Lower lobe of right lung (tissue), 2 donors: Measurements from ENCODE around the gene GRB10. TPM values are rescaled to one million over a fixed set of nuclear protein-coding genes. Genes with fewer than 3 reads are reported as not detected.

Source experiments
- ATAC-seq, 2 donors: fragments of 200-7000 bp; cut with Tn5 transposase; one replicate each; pipeline ENCODE4 v1.9.1; 2020 to 2022; ENCODE audit warnings: mild to moderate bottlenecking in 2 of 2, moderate library complexity in 2 of 2
- DNase-seq: peaks from one replicate; pipeline ENCODE4 v3.0.0-alpha.2; 2020
- H3K27ac ChIP-seq: fragments of 200-600 bp; one replicate; pipeline ENCODE4 v1.8.0; 2022
- H3K27me3 ChIP-seq: fragments of 200-600 bp; one replicate; pipeline ENCODE4 v1.8.0; 2022; ENCODE audit warnings: low read depth
- H3K36me3 ChIP-seq: fragments of 200-600 bp; one replicate; pipeline ENCODE4 v1.8.0; 2022; ENCODE audit warnings: mild to moderate bottlenecking
- H3K4me1 ChIP-seq: fragments of 200-600 bp; one replicate; pipeline ENCODE4 v1.8.0; 2022
- H3K4me3 ChIP-seq: fragments of 200-600 bp; one replicate; pipeline ENCODE4 v1.8.0; 2022; ENCODE audit warnings: mild to moderate bottlenecking
- H3K9me3 ChIP-seq: fragments of 200-600 bp; one replicate; pipeline ENCODE4 v1.8.0; 2022
- intact Hi-C: fragments of 100-400 bp; cut with DNase I; formaldehyde crosslinking; loops from one replicate; pipeline ENCODE4 v1.11.0; 2022
- total RNA-seq: library from RNA; stranded (reverse); fragmentation: NEBNext Ultra II Directional; extraction: Animal tissue kit (Norgen Biotek cat#: 25700); gene quantifications from one replicate; pipeline ENCODE4 v1.2.1, GENCODE V29; 2021
- TF ChIP-seq, protein P1 (sequence below): fragments of 200-600 bp; IDR thresholded peaks from one replicate; pipeline ENCODE4 v1.8.0; 2022; ENCODE audit warnings: antibody characterized with exemption, mild to moderate bottlenecking
- donor health status: DM: no; HTN: yes; CAD: no; lungs with severe emphysema.

The GRB10 gene
- total RNA-seq, 1 donor from 2014 or later = 36.5 TPM

DNA sequence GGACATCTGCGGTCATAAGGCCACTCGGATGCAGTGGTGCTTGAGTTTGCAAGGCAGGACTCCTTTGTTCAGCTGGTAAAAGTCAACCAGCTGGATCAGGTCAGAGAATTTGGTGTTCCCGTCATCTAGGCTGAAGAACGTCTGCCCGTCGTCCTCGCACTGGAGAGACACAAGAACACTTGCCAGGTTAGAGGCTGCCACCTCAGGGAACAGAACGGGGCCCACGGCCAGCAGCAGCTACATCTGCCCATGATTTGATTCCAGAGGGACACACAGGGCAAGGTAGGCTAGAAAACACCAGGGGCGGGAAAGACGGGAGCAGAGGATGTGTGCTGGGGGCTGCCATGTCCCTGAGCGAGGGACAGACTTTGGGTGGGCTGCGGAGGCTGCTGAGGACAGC, 189.8 kb downstream of the GRB10 start:
- no peak overlapping the region for H3K4me3 ChIP-seq
- no peak for DNase-seq
- H3K36me3 ChIP-seq = peaks cover 45% of the 10 kb centered on the region
- H3K27ac ChIP-seq = no peak overlapping the region
- ATAC-seq = no peak
- TF ChIP-seq, protein P1, sequence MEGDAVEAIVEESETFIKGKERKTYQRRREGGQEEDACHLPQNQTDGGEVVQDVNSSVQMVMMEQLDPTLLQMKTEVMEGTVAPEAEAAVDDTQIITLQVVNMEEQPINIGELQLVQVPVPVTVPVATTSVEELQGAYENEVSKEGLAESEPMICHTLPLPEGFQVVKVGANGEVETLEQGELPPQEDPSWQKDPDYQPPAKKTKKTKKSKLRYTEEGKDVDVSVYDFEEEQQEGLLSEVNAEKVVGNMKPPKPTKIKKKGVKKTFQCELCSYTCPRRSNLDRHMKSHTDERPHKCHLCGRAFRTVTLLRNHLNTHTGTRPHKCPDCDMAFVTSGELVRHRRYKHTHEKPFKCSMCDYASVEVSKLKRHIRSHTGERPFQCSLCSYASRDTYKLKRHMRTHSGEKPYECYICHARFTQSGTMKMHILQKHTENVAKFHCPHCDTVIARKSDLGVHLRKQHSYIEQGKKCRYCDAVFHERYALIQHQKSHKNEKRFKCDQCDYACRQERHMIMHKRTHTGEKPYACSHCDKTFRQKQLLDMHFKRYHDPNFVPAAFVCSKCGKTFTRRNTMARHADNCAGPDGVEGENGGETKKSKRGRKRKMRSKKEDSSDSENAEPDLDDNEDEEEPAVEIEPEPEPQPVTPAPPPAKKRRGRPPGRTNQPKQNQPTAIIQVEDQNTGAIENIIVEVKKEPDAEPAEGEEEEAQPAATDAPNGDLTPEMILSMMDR = no peak
- H3K4me1 ChIP-seq = no peaks in the 10 kb centered on the region
- intact Hi-C loops = no loop called here
- H3K27me3 ChIP-seq = no peaks in the 10 kb centered on the region
- no peaks in the 10 kb centered on the region for H3K9me3 ChIP-seq

DNA sequence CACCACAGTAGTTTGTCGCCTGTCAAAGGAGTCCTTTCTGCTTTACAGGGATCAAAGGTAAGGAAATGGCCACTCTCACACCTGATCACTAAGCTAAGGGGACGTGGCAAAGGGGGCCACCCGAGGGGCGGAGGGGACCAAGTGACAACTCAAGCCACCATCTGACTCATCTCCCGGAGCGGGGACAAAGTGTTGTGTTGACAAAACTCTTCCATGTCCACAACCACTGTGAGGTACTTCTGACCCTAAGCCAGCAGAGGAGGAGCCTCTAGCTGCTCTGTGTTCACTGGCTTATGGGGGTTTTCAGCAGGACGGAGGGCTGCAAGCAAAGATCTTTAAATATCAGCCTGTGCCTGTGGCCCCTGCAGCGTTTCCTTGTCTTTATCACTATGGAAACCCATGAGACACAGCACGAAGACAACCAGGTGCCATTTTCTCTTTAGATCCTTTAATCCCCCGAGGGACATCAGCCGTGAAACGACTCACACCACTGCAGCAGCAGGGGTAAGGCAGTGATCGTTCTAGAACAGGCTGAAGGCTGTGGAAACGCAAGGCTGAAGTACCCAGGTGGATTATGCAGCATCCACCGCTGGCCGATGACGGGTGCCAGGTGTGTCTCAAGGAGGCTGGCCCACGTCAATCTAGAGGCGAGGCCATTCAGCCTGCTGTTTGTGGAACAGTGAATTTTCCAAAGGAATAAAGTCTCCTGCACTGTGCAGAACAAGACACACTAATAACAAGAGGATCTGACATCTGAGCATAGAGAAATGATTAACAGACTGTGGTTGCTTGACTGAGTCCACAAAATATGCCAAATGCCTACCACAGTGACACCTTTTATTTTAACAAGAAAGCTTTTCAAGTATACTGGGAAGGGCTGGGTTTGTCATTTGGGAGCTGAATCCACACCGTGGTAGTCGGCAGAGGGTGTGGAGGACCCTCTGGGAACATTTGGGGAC, 190.9 kb downstream of the GRB10 start:
- DNase-seq (no peak), ATAC-seq (no peak)
- Histone ChIP-seq H3K4me3 (no peak overlapping the region), H3K36me3 (peaks cover 37% of the 10 kb centered on the region), H3K9me3 (no peaks in the 10 kb centered on the region), H3K4me1 (no peaks in the 10 kb centered on the region), H3K27ac (no peak overlapping the region), H3K27me3 (no peaks in the 10 kb centered on the region)
- TF ChIP-seq, protein P1 = no peak
- intact Hi-C loops = no loop called here

DNA sequence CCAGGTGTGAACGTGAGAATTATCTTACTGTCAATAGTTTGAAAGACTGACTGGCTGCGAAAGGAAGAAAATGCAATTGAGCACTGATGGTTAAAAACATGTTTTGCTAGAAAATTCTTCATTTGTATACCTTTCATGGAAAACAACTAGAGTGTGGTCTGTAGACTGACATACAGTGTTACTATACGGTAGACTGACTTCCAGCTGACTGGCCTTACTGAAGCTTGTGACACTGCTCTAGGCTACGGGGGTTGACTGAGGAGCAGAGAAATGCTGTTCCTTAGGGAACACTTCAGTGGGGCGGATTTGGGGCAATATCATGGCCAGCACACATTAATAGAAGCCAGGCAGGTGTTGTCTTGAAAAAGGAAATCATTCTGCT, 191.6 kb downstream of the GRB10 start:
- ATAC-seq = no peak
- Histone ChIP-seq H3K4me1 (no peaks in the 10 kb centered on the region), H3K27ac (no peak overlapping the region), H3K36me3 (peaks cover 34% of the 10 kb centered on the region), H3K27me3 (no peaks in the 10 kb centered on the region), H3K9me3 (no peaks in the 10 kb centered on the region), H3K4me3 (no peak overlapping the region)
- intact Hi-C loops = no loop called here
- DNase-seq = no peak
- TF ChIP-seq, protein P1 = no peak

DNA sequence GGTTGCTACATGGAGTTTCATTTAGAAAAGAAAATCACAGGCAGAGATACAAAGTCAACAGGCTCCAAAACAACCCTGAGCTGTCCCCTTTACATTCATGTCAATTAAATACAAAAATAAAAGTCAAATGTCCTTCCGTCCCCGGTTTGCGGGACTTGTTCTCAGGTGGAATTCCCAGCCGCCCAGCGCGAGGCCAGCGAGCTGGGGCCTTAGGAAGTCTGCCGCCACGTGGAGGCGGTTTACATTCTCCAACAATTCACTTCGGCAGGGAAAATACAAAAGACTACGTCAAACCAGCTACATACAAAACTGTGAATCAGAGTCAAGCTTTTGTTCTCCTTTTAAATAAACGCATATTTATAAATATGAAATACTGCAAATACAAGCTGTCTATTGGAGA, 192.2 kb downstream of the GRB10 start:
- no peak for ATAC-seq
- TF ChIP-seq, protein P1 = no peak
- H3K27me3 ChIP-seq = no peaks in the 10 kb centered on the region
- H3K9me3 ChIP-seq = no peaks in the 10 kb centered on the region
- H3K36me3 ChIP-seq = peaks cover 34% of the 10 kb centered on the region
- intact Hi-C loops = no loop called here
- no peak overlapping the region for H3K4me3 ChIP-seq
- DNase-seq = no peak
- no peaks in the 10 kb centered on the region for H3K4me1 ChIP-seq
- no peak overlapping the region for H3K27ac ChIP-seq

DNA sequence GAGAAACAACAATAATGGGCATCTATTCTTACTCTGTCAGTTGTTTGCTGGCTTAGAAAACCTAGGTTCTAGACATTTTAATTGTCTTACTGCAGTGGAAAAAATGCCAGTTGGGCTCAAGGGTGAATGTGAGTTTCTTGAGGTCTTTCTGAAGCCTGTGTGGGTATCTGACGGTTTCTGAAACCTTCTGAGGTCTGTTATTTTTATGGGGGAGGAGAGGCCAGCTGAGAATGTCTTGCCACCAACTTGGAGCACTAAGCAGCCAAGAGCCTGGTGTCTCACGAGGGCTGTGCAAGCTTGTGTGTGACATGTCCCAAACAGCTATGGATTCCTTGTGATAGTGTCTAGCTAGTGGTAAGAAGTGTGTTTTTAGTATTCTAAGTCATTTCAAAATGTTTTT, 193.3 kb downstream of the GRB10 start:
- no peak for DNase-seq
- Histone ChIP-seq H3K4me1 (no peaks in the 10 kb centered on the region), H3K27ac (no peak overlapping the region), H3K27me3 (no peaks in the 10 kb centered on the region), H3K9me3 (no peaks in the 10 kb centered on the region), H3K4me3 (no peak overlapping the region), H3K36me3 (peaks cover 28% of the 10 kb centered on the region)
- intact Hi-C loops = no loop called here
- ATAC-seq = no peak
- TF ChIP-seq, protein P1 = no peak
